Endothelial cell of hepatic sinusoid (primary cell): Measurements from ENCODE around the gene PDE3B.
"Not testable (repeated sequence)": the region's sequence is repeated elsewhere in the genome, so short reads cannot be mapped to it uniquely, and the experiment has no call there.

Experiments used
- in situ Hi-C: cut with HindIII; loops from 2 replicates; pipeline ENCODE4 v1.10.0; 2017; ENCODE audit warnings: low sequenced_read_pairs

The PDE3B gene

GRCh38 chr11:14643697-14644225 lies at the start of gene PDE3B:
TSS of gene PDE3B (plus strand) at chr11:14643804. CDS start at chr11:14644076, 272 bp downstream.
- in situ Hi-C loops, result no loop called here

GRCh38 chr11:14595261-14595660 lies 48.3 kb upstream of the PDE3B start:
- in situ Hi-C loops, result not testable (repeated sequence)

GRCh38 chr11:14607713-14608112 lies 35.9 kb upstream of the PDE3B start:
- in situ Hi-C loops, result no loop called here

- in situ Hi-C loops, result no loop called here
These were observed 33.7 kb upstream of the PDE3B start for GRCh38 chr11:14609902-14610301.

- in situ Hi-C loops, result no loop called here
These were observed 31.7 kb upstream of the PDE3B start for GRCh38 chr11:14611939-14612338.

- in situ Hi-C loops, result no loop called here
These were observed 30.9 kb upstream of the PDE3B start for GRCh38 chr11:14612694-14613093.

- in situ Hi-C loops, result no loop called here
These were observed 29.4 kb upstream of the PDE3B start for GRCh38 chr11:14614091-14614622.

- in situ Hi-C loops, result no loop called here
These were observed 26.2 kb upstream of the PDE3B start for GRCh38 chr11:14617241-14618027.

- in situ Hi-C loops, result no loop called here
These were observed 25.5 kb upstream of the PDE3B start for GRCh38 chr11:14618060-14618459.

- in situ Hi-C loops, result no loop called here
These were observed 23.7 kb upstream of the PDE3B start for GRCh38 chr11:14619603-14620531.

GRCh38 chr11:14622223-14622954 lies 21.2 kb upstream of the PDE3B start:
- in situ Hi-C loops, result no loop called here

GRCh38 chr11:14623036-14623435 lies 20.6 kb upstream of the PDE3B start:
- in situ Hi-C loops, result no loop called here

GRCh38 chr11:14625586-14626205 lies 17.9 kb upstream of the PDE3B start:
- in situ Hi-C loops, result no loop called here

GRCh38 chr11:14626650-14627049 lies 17.0 kb upstream of the PDE3B start:
- in situ Hi-C loops, result no loop called here

GRCh38 chr11:14633506-14634224 lies 9.9 kb upstream of the PDE3B start:
- in situ Hi-C loops, result not testable (repeated sequence)

GRCh38 chr11:14634813-14635212 lies 8.8 kb upstream of the PDE3B start:
- in situ Hi-C loops, result no loop called here

- in situ Hi-C loops, result no loop called here
These were observed 8.1 kb upstream of the PDE3B start for GRCh38 chr11:14635546-14635945.

- in situ Hi-C loops, result no loop called here
These were observed 7.5 kb upstream of the PDE3B start for GRCh38 chr11:14636119-14636518.

GRCh38 chr11:14637868-14638409 lies 5.7 kb upstream of the PDE3B start:
- in situ Hi-C loops, result no loop called here
